ENCODE results near the gene E2F4. TPM values are rescaled to one million over a fixed set of nuclear protein-coding genes. Genes with fewer than 3 reads are reported as not detected.

E2F4 gene
- total and polyA plus RNA-seq, 8 donors, result 14.8 to 61.3 (median 22.8) TPM

DNA sequence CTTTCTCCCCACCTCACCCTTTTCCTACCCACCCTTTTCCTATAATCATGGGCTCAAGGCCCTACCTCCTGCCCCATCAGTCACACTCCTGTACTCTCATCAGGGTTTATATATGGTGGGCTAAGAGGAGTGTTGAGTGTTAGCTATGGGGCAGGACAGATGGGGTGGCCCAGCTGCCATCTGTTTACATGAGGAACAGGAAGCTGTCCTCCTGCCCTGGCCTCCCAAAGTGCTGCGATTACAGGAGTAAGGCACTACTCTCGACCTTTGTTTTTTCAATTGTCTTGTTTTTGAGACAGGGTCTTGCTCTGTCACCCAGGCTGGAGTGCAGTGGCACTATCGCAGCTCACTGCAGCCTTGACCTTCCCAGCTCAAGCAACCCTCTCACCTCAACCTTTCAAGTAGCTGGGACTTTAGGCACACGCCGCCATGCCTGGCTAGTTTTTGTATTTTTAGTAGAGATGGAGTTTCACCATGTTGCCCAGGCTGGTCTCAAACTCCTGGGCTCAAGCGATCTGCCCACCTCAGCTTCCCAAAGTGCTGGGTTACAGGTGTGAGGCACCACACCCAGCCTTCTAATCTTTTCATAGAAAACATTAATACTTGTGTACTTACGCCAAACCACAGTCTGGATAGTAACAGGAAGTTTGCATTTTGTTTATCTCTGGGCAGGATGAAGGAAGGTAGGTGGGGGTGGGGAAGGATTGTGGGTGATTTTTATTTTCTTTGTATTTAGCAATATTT, 33.9 kb upstream of the E2F4 start:
- Histone ChIP-seq H3K27me3 (no peaks in the 10 kb centered on the region), H3K4me3 (no peak overlapping the region), H3K27ac (peak overlapping the region in 1 of 4 donors; percentile 37), H3K36me3 (no peaks in the 10 kb centered on the region), H3K9me3 (no peaks in the 10 kb centered on the region), H3K4me1 (peaks cover 0 to 23% (median 3%) of the 10 kb centered on the region in 3 donors)
- WGBS, 2 donors, result 74 to 83% methylated on average over 7 of the region's 7 CpGs
- FAIRE-seq, result no peak
- ATAC-seq, result no peak
- no peak for DNase-seq
- TF ChIP-seq, protein P1, sequence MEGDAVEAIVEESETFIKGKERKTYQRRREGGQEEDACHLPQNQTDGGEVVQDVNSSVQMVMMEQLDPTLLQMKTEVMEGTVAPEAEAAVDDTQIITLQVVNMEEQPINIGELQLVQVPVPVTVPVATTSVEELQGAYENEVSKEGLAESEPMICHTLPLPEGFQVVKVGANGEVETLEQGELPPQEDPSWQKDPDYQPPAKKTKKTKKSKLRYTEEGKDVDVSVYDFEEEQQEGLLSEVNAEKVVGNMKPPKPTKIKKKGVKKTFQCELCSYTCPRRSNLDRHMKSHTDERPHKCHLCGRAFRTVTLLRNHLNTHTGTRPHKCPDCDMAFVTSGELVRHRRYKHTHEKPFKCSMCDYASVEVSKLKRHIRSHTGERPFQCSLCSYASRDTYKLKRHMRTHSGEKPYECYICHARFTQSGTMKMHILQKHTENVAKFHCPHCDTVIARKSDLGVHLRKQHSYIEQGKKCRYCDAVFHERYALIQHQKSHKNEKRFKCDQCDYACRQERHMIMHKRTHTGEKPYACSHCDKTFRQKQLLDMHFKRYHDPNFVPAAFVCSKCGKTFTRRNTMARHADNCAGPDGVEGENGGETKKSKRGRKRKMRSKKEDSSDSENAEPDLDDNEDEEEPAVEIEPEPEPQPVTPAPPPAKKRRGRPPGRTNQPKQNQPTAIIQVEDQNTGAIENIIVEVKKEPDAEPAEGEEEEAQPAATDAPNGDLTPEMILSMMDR (IDR thresholded peaks at IDR 0.05), result no peak
- intact Hi-C loops (cut with DNase I), result loop anchor here in 2 of 3 donors (5.0 to 10.0 kb wide), 2 partner anchors 141 to 183 kb away; no protein-coding TSS in a partner anchor

DNA sequence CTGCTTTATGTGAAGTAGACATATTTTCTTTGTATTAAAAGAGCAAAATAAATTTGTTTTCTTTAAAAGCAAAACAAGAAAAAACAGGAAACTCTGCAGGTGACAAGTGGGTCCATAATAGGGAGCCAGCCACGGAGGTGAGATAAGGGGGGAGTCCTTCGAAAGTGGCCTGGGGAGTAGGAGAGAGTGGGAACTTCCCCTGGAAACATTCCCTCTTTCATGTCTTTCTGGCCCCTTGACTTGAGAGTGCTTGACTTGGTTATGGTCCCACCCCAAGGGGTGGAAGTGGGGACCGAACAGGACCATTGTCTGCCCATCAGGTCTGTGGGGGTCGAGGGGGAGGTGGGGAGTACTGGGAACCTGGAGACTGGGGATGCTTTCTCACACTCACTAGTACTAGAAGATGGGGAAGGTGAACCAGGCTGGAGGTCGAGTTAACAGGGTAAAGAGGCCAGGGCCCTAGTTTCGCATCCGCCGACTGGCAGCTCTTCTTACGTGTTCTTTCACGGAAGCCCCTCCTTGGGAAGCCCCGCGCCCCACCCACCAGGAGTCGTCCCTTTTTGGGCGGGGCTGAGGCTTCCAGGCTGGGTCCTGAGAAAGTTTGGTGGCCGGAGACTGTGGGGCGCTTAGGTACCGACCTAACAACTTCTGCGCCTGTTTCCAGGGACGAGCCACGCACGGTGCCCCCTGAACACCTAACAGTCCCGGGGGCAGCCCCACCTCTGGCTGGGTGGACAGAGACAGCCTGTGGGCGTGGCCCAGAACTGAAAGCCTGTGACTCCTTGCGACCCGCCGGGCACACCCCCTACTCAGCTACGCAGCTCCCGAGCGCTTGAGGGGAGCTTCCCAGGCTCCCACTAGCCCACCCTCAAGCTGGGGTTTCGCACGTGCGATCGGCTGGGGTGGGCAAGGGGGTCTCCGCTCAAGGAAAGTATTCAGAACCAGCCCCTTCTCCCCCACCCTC, 33.0 kb upstream of the E2F4 start:
- 3 to 5% methylated on average over 34 of the region's 34 CpGs for WGBS, 2 donors
- FAIRE-seq (no peak), ATAC-seq (peak in 3 of 4 donors; percentile 11 to 22 (median 19)), DNase-seq (peak in 5 of 6 donors; percentile 57 to 86 (median 71))
- Histone ChIP-seq H3K4me1 (peaks cover 3 to 23% (median 4%) of the 10 kb centered on the region in 3 donors), H3K27ac (peak overlapping the region; percentile 73 to 91 (median 84)), H3K4me3 (peak overlapping the region; percentile 53 to 97 (median 96)), H3K36me3 (no peaks in the 10 kb centered on the region), H3K9me3 (no peaks in the 10 kb centered on the region), H3K27me3 (no peaks in the 10 kb centered on the region)
- intact Hi-C loops (cut with DNase I), result loop anchor here in 2 of 3 donors (5.0 to 10.0 kb wide), 2 partner anchors 142 to 184 kb away; no protein-coding TSS in a partner anchor
- TF ChIP-seq, protein P1 (IDR thresholded peaks at IDR 0.05), result no peak

DNA sequence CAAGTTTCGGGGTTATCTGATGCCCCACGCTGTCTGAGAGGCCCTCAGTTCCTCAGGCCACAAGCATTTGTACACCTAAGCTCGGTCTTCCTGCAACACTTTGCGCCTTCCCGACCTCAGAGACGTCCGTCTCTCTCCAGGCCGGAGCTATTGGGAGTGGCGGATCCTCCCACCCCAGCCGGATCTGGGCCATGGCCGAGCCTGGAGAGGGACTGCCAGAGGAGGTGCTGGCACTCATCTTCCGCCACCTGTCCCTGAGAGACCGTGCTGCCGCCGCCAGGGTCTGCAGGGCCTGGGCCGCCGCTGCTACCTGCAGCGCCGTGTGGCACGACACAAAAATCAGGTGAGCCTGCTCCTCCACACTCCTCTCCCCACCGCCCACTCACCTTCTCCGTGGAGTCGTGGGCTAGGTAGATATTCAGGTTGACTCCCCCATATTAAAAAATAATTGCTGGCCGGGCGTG, 30.3 kb upstream of the E2F4 start:
- Histone ChIP-seq H3K27ac (no peak overlapping the region), H3K27me3 (no peaks in the 10 kb centered on the region), H3K9me3 (no peaks in the 10 kb centered on the region), H3K4me1 (peaks cover 0 to 23% (median 5%) of the 10 kb centered on the region in 3 donors), H3K36me3 (no peaks in the 10 kb centered on the region), H3K4me3 (no peak overlapping the region)
- DNase-seq (peak in 4 of 6 donors; percentile 24 to 82 (median 54)), FAIRE-seq (no peak), ATAC-seq (no peak)
- TF ChIP-seq, protein P1 (IDR thresholded peaks at IDR 0.05), result no peak
- intact Hi-C loops (cut with DNase I), result loop anchor here in 1 of 3 donors (10.0 kb wide), 1 partner anchor 187 kb away; no protein-coding TSS in a partner anchor
- WGBS, 2 donors, result 64 to 69% methylated on average over 25 of the region's 25 CpGs

DNA sequence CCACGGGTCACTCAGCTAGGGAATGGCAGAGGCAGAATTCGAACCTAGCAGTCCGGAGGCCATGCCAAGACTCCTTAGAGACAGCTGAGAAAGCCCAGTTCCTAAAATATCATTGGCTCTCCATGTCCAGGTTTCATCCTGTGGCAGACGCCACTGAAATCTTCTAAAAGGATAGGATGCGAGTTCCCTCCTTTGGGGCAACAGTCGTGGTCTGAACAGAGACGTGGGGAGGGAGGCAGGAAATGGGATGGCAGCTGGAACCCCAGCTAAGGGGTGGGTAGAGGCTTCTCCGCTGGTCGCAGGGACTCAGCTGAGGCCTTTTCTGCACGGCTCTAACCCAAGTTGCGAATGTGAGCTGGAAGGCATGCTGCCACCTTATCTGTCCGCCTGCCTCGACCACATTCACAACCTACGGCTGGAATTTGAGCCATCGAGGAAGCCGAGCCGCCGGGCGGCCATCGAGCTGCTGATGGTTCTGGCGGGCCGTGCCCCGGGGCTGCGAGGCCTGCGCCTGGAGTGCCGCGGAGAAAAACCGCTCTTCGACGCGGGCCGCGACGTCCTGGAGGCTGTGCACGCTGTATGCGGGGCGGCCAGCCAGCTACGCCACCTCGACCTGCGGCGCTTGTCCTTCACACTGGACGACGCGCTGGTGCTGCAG, 29.3 kb upstream of the E2F4 start:
- Histone ChIP-seq H3K27me3 (no peaks in the 10 kb centered on the region), H3K4me1 (peaks cover 0 to 23% (median 5%) of the 10 kb centered on the region in 3 donors), H3K4me3 (peak overlapping the region in 1 of 4 donors; percentile 27), H3K36me3 (no peaks in the 10 kb centered on the region), H3K27ac (no peak overlapping the region), H3K9me3 (no peaks in the 10 kb centered on the region)
- TF ChIP-seq, protein P1 (IDR thresholded peaks at IDR 0.05), result no peak
- intact Hi-C loops (cut with DNase I), result loop anchor here in 1 of 3 donors (10.0 kb wide), 1 partner anchor 188 kb away; no protein-coding TSS in a partner anchor
- DNase-seq (peak in 3 of 6 donors; percentile 4 to 61 (median 35)), FAIRE-seq (no peak), ATAC-seq (no peak)
- 60 to 69% methylated on average over 44 of the region's 44 CpGs for WGBS, 2 donors

Data from pancreas (tissue), 10 donors.